Stimulated activated CD8-positive, alpha-beta memory T cell treated with anti-CD3 and anti-CD28 coated beads, Interleukin-4, amount 100 ng/mL, for 1 hour (primary cell): ENCODE results near the gene EEF1A2.
"Not testable (repeated sequence)": the region's sequence is repeated elsewhere in the genome, so short reads cannot be mapped to it uniquely, and the experiment has no call there.

Experiments
- DNase-seq, 2 donors: peaks; one replicate each; pipeline ENCODE4 v3.0.0-alpha.2; 2020; ENCODE audit warnings: low read depth in 2 of 2, low spot score in 1 of 2

Gene EEF1A2

GRCh38 chr20:63488315-63489251, 10.3 kb downstream of the EEF1A2 start:
- no peak for DNase-seq

- DNase-seq = no peak
Measured at GRCh38 chr20:63487781-63488241, 11.1 kb downstream of the EEF1A2 start.

- no peak for DNase-seq
Measured at GRCh38 chr20:63487116-63487764, 11.6 kb downstream of the EEF1A2 start.

- DNase-seq = no peak
Measured at GRCh38 chr20:63486300-63486855, 12.5 kb downstream of the EEF1A2 start.

- DNase-seq = no peak
Measured at GRCh38 chr20:63484651-63485403, 14.1 kb downstream of the EEF1A2 start.

- no peak for DNase-seq
Measured at GRCh38 chr20:63484236-63484635, 14.6 kb downstream of the EEF1A2 start.

- no peak for DNase-seq
Measured at GRCh38 chr20:63483834-63484233, 15.0 kb downstream of the EEF1A2 start.

GRCh38 chr20:63482021-63482587, 16.8 kb downstream of the EEF1A2 start:
- DNase-seq = no peak

GRCh38 chr20:63481503-63481902, 17.4 kb downstream of the EEF1A2 start:
- no peak for DNase-seq

GRCh38 chr20:63479695-63480419, 19.0 kb downstream of the EEF1A2 start:
- not testable (repeated sequence) for DNase-seq

GRCh38 chr20:63478346-63479302, 20.3 kb downstream of the EEF1A2 start:
- no peak for DNase-seq

GRCh38 chr20:63477944-63478343, 20.9 kb downstream of the EEF1A2 start:
- DNase-seq = no peak

GRCh38 chr20:63477061-63477616, 21.7 kb downstream of the EEF1A2 start:
- DNase-seq = no peak

GRCh38 chr20:63475209-63475608, 23.7 kb downstream of the EEF1A2 start:
- DNase-seq = no peak

- no peak for DNase-seq
Measured at GRCh38 chr20:63473555-63474449, 25.1 kb downstream of the EEF1A2 start.

GRCh38 chr20:63472862-63473390, 26.0 kb downstream of the EEF1A2 start:
- DNase-seq = no peak
